Esophagus squamous epithelium (tissue), 4 donors: ENCODE results near the gene KCNAB2.

Source experiments
- CTCF ChIP-seq, 6 experiments: fragments of 450-650 bp in 4 of 6; fragments of 200-600 bp in 2 of 6; sonication (generic) in 2 of 6; IDR thresholded peaks; one replicate each; pipeline ENCODE4 v1.5.1; 2016 to 2019; ENCODE audit warnings: antibody characterized with exemption in 6 of 6, mild to moderate bottlenecking in 4 of 6, moderate library complexity in 4 of 6
- POLR2A ChIP-seq, 4 donors: fragments of 450-650 bp; IDR thresholded peaks; one replicate each; pipeline ENCODE4 v1.6.1; 2017; ENCODE audit warnings: antibody characterized with exemption in 4 of 4, mild to moderate bottlenecking in 4 of 4, moderate library complexity in 3 of 4

GRCh38 chr1:6059866-6060265 lies 14.2 kb downstream of the KCNAB2 start:
- TF ChIP-seq CTCF (IDR thresholded peaks at IDR 0.05) (no peak), POLR2A (IDR thresholded peaks at IDR 0.05) (no peak)
